Sigmoid colon (tissue), 7 donors: ENCODE results near the gene CDC42EP3. TPM values are rescaled to one million over a fixed set of nuclear protein-coding genes. Genes with fewer than 3 reads are reported as not detected.

ENCODE experiments used
- DNase-seq: peaks from one replicate; pipeline ENCODE4 v3.0.0-alpha.2; 2019
- H3K27ac ChIP-seq, 4 donors: fragments of 200-600 bp; sonication (generic); one replicate each; pipeline ENCODE4 v1.5.1; 2016 to 2019; ENCODE audit warnings: mild to moderate bottlenecking in 1 of 4
- H3K27me3 ChIP-seq, 3 donors: fragments of 200-600 bp; sonication (generic); one replicate each; pipeline ENCODE4 v1.5.1; 2019; ENCODE audit warnings: mild to moderate bottlenecking in 1 of 3
- H3K36me3 ChIP-seq, 4 donors: fragments of 200-600 bp; sonication (generic); one replicate each; pipeline ENCODE4 v1.5.1; 2016 to 2019
- H3K4me1 ChIP-seq, 4 donors: fragments of 200-600 bp; sonication (generic); one replicate each; pipeline ENCODE4 v1.5.1; 2017 to 2019
- H3K4me3 ChIP-seq, 4 donors: fragments of 200-600 bp; sonication (generic); one replicate each; pipeline ENCODE4 v1.5.1; 2017 to 2019; ENCODE audit warnings: mild to moderate bottlenecking in 2 of 4, moderate library complexity in 1 of 4
- H3K9me3 ChIP-seq, 4 donors: fragments of 200-600 bp in 3 of 4; sonication (generic) in 3 of 4; one replicate each; pipeline versions ENCODE4 v1.5.1 to v1.6.1; 2013 to 2019
- EP300 ChIP-seq, 4 donors: sonication (generic); formaldehyde crosslinking; IDR thresholded peaks; one replicate each; pipeline ENCODE4 v1.6.1; 2017; ENCODE audit warnings: antibody characterized with exemption in 4 of 4
- POLR2A ChIP-seq, 2 donors: fragments of 450-650 bp; IDR thresholded peaks; one replicate each; pipeline ENCODE4 v1.6.1; 2016; ENCODE audit warnings: antibody characterized with exemption in 2 of 2, mild to moderate bottlenecking in 2 of 2, moderate library complexity in 2 of 2
- POLR2AphosphoS5 ChIP-seq, 4 donors: sonication (generic); formaldehyde crosslinking; IDR thresholded peaks; one replicate each; pipeline ENCODE4 v1.6.1; 2017; ENCODE audit warnings: antibody characterized with exemption in 4 of 4
- WGBS, 2 donors: extraction: QIAGEN DNeasy Blood & Tissue Kit; methylation state at CpG; one replicate each; pipeline ENCODE4 v1.1.7; 2013; 5-methylcytosine and 5-hydroxymethylcytosine counted together
- intact Hi-C: fragments of 100-400 bp; cut with DNase I; formaldehyde crosslinking; loops from one replicate; pipeline ENCODE4 v1.15.1; 2023
- polyA plus RNA-seq, 3 donors: library from polyadenylated mRNA; stranded (reverse); fragments of 200-250 nt; gene quantifications; one replicate each; pipeline ENCODE4 v1.2.3, GENCODE V29; 2013
- total RNA-seq, 4 donors: library from RNA; depleted of rRNA; stranded (reverse); fragments of >200 nt; gene quantifications; one replicate each; pipeline ENCODE4 v1.1.0, GENCODE V29; 2016
- TF ChIP-seq, protein P1 (sequence below), 4 experiments: fragments of 450-650 bp in 3 of 4; fragments of 200-600 bp in 1 of 4; IDR thresholded peaks; one replicate each; pipeline ENCODE4 v1.5.1; 2016 to 2019; ENCODE audit warnings: antibody characterized with exemption in 4 of 4, mild to moderate bottlenecking in 3 of 4, moderate library complexity in 2 of 4
- donor health status: healthy with polysubstance abuse.
- donor health status: Bipolar disorder and iron deficiency.
- donor health status: healthy.

The CDC42EP3 gene
- total and polyA plus RNA-seq, 7 donors, result 10.9 to 84.5 (median 41.1) TPM

DNA sequence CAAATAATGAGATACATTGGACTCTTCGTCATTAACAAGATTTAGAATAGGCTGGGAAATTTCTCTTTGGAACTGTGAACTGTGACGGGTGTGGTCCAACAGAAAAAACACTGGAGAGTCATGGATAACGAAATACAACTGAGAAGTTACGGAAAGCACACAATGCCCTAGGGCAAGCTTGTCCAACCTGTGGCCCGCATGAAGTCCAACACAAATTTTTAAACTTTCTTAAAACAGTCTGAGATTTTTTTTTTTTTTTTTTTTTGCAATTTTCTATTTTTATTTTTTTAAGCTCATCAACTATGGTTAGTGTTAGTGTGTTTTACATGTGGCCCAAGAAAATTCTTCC, 27.7 kb downstream of the CDC42EP3 start:
- Histone ChIP-seq H3K9me3 (no peaks in the 10 kb centered on the region), H3K4me3 (no peak overlapping the region), H3K36me3 (peaks cover 0 to 50% (median 21%) of the 10 kb centered on the region in 4 donors), H3K27ac (peak overlapping the region in 3 of 4 donors; percentile 19 to 67 (median 55)), H3K27me3 (no peaks in the 10 kb centered on the region), H3K4me1 (peaks cover 0 to 66% (median 58%) of the 10 kb centered on the region in 4 donors)
- 95% methylated on average over 5 of the region's 5 CpGs for WGBS, 2 donors
- intact Hi-C loops, result no loop called here
- no peak for DNase-seq
- TF ChIP-seq, protein P1, sequence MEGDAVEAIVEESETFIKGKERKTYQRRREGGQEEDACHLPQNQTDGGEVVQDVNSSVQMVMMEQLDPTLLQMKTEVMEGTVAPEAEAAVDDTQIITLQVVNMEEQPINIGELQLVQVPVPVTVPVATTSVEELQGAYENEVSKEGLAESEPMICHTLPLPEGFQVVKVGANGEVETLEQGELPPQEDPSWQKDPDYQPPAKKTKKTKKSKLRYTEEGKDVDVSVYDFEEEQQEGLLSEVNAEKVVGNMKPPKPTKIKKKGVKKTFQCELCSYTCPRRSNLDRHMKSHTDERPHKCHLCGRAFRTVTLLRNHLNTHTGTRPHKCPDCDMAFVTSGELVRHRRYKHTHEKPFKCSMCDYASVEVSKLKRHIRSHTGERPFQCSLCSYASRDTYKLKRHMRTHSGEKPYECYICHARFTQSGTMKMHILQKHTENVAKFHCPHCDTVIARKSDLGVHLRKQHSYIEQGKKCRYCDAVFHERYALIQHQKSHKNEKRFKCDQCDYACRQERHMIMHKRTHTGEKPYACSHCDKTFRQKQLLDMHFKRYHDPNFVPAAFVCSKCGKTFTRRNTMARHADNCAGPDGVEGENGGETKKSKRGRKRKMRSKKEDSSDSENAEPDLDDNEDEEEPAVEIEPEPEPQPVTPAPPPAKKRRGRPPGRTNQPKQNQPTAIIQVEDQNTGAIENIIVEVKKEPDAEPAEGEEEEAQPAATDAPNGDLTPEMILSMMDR (IDR thresholded peaks at IDR 0.05), result no peak
- TF ChIP-seq POLR2AphosphoS5 (IDR thresholded peaks at IDR 0.05), result no peak
- TF ChIP-seq POLR2A (IDR thresholded peaks at IDR 0.05), result no peak
- TF ChIP-seq EP300 (IDR thresholded peaks at IDR 0.05), result no peak

DNA sequence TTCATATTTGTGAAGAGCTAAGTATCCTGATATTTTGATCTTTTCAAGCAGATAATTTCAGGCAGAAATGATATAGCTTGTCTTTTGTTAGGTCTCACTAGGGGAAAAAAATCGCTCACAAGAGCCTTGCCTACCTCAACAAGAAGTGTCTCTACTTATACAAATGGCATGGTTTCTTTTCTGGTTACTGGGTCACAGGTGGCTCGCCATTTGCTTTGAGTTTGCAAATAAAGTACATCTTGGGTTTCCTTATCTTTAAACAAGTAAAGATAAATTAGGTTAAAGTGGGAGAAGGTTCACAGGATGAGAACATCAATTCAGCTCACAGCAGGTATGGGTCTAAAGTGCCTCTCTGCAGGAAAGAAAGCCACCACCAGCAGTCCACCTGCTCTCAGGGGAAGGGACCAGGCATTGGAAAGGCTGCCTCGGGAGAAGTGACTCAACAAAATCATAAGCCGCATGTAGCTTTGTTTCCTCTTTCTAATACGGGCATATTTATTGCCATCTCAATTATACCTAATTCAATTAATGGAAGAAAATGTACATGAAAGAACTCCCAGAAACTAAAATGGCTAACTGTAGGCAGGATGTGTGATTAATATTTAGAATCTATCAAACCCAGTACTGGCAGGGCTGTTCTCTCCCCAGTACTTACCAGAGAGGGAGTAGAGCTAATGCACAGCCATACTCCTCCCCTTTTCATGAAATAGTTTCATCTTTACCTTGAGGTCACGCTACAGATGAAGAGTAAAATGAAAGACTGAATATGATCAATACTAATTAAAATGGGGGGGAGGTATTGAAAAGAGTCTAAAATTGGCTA, 28.3 kb downstream of the CDC42EP3 start:
- Histone ChIP-seq H3K36me3 (peaks cover 0 to 49% (median 21%) of the 10 kb centered on the region in 4 donors), H3K27me3 (no peaks in the 10 kb centered on the region), H3K4me3 (no peak overlapping the region), H3K27ac (peak overlapping the region; percentile 18 to 67 (median 37)), H3K4me1 (peaks cover 0 to 65% (median 55%) of the 10 kb centered on the region in 4 donors), H3K9me3 (no peaks in the 10 kb centered on the region)
- WGBS, 2 donors, result 65 to 93% methylated on average over 6 of the region's 6 CpGs
- no peak for DNase-seq
- no peak for TF ChIP-seq POLR2A (IDR thresholded peaks at IDR 0.05)
- TF ChIP-seq POLR2AphosphoS5 (IDR thresholded peaks at IDR 0.05), result no peak
- no peak for TF ChIP-seq EP300 (IDR thresholded peaks at IDR 0.05)
- TF ChIP-seq, protein P1 (IDR thresholded peaks at IDR 0.05), result no peak
- intact Hi-C loops, result no loop called here

DNA sequence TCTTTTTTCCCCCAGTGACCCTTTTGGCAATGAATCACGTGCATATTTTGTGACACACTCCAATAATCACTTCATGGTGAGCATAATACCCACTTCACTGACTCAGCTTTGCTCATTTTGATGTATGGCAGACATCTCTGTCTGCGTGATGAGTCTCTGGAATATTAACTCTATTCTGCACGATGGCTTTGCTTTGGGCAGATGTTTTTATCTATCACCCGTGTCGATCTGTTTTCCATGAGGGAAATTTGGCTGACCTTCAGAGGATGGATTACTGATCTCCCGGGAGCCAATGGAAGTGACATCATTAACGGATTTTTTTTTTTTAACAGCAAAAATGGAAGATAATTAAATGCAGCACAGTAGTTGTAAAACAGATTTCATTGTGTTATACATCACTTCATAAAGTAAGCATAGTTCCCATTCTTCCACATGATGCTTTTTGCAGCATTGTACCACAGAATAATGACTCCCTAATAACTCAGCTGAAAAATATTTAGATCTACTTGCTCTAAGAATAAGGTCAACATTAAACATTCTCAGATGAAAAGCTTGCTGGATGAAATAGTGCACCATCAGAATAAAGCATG, 29.8 kb downstream of the CDC42EP3 start:
- intact Hi-C loops, result no loop called here
- peaks cover 0 to 61% (median 54%) of the 10 kb centered on the region in 4 donors for H3K4me1 ChIP-seq
- H3K27ac ChIP-seq, result peak overlapping the region in 3 of 4 donors; percentile 11 to 67 (median 55)
- TF ChIP-seq EP300 (IDR thresholded peaks at IDR 0.05) (no peak), POLR2AphosphoS5 (IDR thresholded peaks at IDR 0.05) (peak in 1 of 4 donors; percentile 11)
- H3K9me3 ChIP-seq, result no peaks in the 10 kb centered on the region
- no peak for DNase-seq
- no peaks in the 10 kb centered on the region for H3K27me3 ChIP-seq
- H3K4me3 ChIP-seq, result no peak overlapping the region
- peaks cover 0 to 35% (median 18%) of the 10 kb centered on the region in 4 donors for H3K36me3 ChIP-seq
- 78 to 80% methylated on average over 7 of the region's 7 CpGs for WGBS, 2 donors

DNA sequence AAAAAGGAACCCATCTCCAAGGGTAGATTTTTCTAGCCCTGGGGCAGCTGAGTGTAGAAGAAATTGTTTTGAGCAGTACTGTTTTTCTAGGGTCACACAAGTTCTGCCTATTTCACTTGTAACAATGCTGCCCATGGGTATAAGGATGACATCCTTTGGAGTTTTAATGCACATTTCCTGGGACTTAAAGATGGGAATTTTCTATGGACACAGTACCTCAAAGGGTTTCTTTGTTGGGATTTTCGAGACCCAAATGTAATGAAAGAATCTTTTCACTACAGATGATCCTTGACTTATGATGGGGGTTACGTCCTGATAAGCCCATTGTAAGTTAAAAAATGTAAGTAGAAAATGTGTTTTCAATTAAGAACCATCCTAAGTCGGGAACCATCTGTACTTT, 31.8 kb downstream of the CDC42EP3 start:
- no peak for DNase-seq
- Histone ChIP-seq H3K4me1 (peaks cover 0 to 46% (median 39%) of the 10 kb centered on the region in 4 donors), H3K9me3 (no peaks in the 10 kb centered on the region), H3K36me3 (peaks cover 0 to 15% (median 3%) of the 10 kb centered on the region in 4 donors), H3K4me3 (no peak overlapping the region), H3K27ac (peak overlapping the region in 1 of 4 donors; percentile 29), H3K27me3 (no peaks in the 10 kb centered on the region)
- intact Hi-C loops, result no loop called here
- 92 to 95% methylated on average over 3 of the region's 3 CpGs for WGBS, 2 donors
- no peak for TF ChIP-seq EP300 (IDR thresholded peaks at IDR 0.05)
- no peak for TF ChIP-seq POLR2A (IDR thresholded peaks at IDR 0.05)
- TF ChIP-seq, protein P1 (IDR thresholded peaks at IDR 0.05), result no peak
- TF ChIP-seq POLR2AphosphoS5 (IDR thresholded peaks at IDR 0.05), result no peak

DNA sequence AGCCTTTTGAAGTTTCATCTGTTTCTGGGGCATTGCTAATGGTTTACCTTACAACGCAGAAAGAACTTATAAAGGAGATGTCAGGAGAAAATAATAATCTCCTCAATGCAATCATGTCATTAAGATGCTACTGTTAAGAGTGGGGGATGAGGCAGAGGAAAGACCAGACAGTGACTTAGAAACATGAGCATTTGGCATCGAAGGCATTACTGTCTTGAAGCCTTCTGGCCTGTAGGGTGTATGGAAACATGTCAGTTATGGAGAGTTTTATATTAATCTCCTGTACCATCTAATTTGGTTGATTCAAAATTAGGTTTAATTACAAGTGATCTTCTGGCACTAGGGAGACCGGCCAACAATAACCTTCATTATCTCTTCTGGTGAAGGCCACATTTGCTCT, 32.5 kb downstream of the CDC42EP3 start:
- H3K27me3 ChIP-seq, result no peaks in the 10 kb centered on the region
- no peaks in the 10 kb centered on the region for H3K9me3 ChIP-seq
- peak overlapping the region in 1 of 4 donors; percentile 29 for H3K27ac ChIP-seq
- no peak for DNase-seq
- peaks cover 0 to 8% (median 0%) of the 10 kb centered on the region in 4 donors for H3K36me3 ChIP-seq
- no peak for TF ChIP-seq EP300 (IDR thresholded peaks at IDR 0.05)
- no peak for TF ChIP-seq POLR2A (IDR thresholded peaks at IDR 0.05)
- TF ChIP-seq, protein P1 (IDR thresholded peaks at IDR 0.05), result no peak
- no peak for TF ChIP-seq POLR2AphosphoS5 (IDR thresholded peaks at IDR 0.05)
- intact Hi-C loops, result no loop called here
- no peak overlapping the region for H3K4me3 ChIP-seq
- 96 to 97% methylated on average over 3 of the region's 3 CpGs for WGBS, 2 donors
- H3K4me1 ChIP-seq, result peaks cover 0 to 39% (median 34%) of the 10 kb centered on the region in 4 donors
